Endothelial cell of umbilical vein (primary cell): ENCODE data around the gene KCTD1.

ENCODE experiments used
- EZH2 ChIP-seq: IDR thresholded peaks from 2 replicates; pipeline ENCODE4 v1.6.1; 2012; ENCODE audit warnings: borderline replicate concordance, low read depth, mild to moderate bottlenecking, moderate library complexity, low read length, inconsistent platforms; ENCODE audit not compliant: severe bottlenecking
- FOS ChIP-seq: IDR thresholded peaks from 2 replicates; pipeline ENCODE4 v1.6.1; 2011; ENCODE audit warnings: mild to moderate bottlenecking, low read length, moderate library complexity, borderline replicate concordance; ENCODE audit not compliant: insufficient read depth
- POLR2A ChIP-seq: IDR thresholded peaks from 2 replicates; pipeline ENCODE4 v1.6.1; 2012; ENCODE audit warnings: low read depth, mild to moderate bottlenecking, control low read depth, low read length
- POLR2AphosphoS5 ChIP-seq: IDR thresholded peaks from 2 replicates; pipeline ENCODE4 v1.6.1; 2012; ENCODE audit warnings: low read depth, mild to moderate bottlenecking, control low read depth, low read length, moderate library complexity; ENCODE audit not compliant: insufficient read depth
- TF ChIP-seq, protein P1 (sequence below), 2 donors: IDR thresholded peaks; 1 replicate in 1 of 2; 2 replicates in 1 of 2; pipeline ENCODE4 v1.5.1; 2011; ENCODE audit warnings: low read length in 2 of 2, mild to moderate bottlenecking in 2 of 2, moderate library complexity in 2 of 2, control low read depth in 1 of 2, inconsistent platforms in 1 of 2, low read depth in 1 of 2; ENCODE audit not compliant: insufficient read depth in 1 of 2; ENCODE audit errors: extremely low read depth in 1 of 2
- TF ChIP-seq, protein P2 (sequence below): IDR thresholded peaks from 2 replicates; pipeline ENCODE4 v1.6.1; 2011; ENCODE audit not compliant: insufficient read depth, insufficient read length

DNA sequence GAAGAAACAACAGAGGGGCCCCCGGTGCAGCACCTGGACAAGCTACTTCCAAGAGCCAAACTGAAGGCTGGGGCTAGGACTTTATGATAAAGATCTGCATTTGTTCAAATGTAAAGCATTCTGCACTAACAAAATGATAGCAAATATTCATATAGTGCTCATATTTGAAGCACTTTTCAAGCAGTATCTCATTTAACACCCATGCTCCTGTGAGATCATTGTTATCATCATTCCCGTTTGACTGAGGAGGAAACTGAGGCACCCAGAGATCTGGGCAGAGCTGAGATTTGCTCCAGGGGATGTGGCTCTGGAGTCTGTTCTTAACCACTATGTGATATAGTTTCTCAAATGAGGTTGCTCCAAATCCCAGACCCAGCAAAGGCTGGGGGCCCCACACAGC is 9.8 kb downstream of the KCTD1 start:
- TF ChIP-seq, protein P1, sequence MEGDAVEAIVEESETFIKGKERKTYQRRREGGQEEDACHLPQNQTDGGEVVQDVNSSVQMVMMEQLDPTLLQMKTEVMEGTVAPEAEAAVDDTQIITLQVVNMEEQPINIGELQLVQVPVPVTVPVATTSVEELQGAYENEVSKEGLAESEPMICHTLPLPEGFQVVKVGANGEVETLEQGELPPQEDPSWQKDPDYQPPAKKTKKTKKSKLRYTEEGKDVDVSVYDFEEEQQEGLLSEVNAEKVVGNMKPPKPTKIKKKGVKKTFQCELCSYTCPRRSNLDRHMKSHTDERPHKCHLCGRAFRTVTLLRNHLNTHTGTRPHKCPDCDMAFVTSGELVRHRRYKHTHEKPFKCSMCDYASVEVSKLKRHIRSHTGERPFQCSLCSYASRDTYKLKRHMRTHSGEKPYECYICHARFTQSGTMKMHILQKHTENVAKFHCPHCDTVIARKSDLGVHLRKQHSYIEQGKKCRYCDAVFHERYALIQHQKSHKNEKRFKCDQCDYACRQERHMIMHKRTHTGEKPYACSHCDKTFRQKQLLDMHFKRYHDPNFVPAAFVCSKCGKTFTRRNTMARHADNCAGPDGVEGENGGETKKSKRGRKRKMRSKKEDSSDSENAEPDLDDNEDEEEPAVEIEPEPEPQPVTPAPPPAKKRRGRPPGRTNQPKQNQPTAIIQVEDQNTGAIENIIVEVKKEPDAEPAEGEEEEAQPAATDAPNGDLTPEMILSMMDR (IDR thresholded peaks at IDR 0.05; ENCODE audit: extremely low read depth in 1 of 2, insufficient read depth in 1 of 2, low read depth in 1 of 2, low read length in 2 of 2) = no peak
- TF ChIP-seq, protein P2, sequence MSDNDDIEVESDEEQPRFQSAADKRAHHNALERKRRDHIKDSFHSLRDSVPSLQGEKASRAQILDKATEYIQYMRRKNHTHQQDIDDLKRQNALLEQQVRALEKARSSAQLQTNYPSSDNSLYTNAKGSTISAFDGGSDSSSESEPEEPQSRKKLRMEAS = no peak
- TF ChIP-seq POLR2A (no peak), EZH2 (no peak), POLR2AphosphoS5 (no peak), FOS (no peak)
